Measurements from ENCODE around the gene ASB10. TPM values are rescaled to one million over a fixed set of nuclear protein-coding genes. Genes with fewer than 3 reads are reported as not detected.

Gene ASB10
- not detected for total RNA-seq

GRCh38 chr7:151186640-151187408, at the start of gene ASB10:
ASB10 (minus strand) TSS chr7:151187250; CDS start chr7:151187130, 120 bp downstream.
- ATAC-seq: no peak

GRCh38 chr7:151236406-151236805, 49.4 kb upstream of the ASB10 start:
- ATAC-seq: no peak

GRCh38 chr7:151235091-151235787, 48.2 kb upstream of the ASB10 start:
- no peak for ATAC-seq

GRCh38 chr7:151233804-151234203, 46.8 kb upstream of the ASB10 start:
- ATAC-seq: no peak

- peak; percentile 62 for ATAC-seq
Observed at GRCh38 chr7:151232917-151233701, 46.1 kb upstream of the ASB10 start.

GRCh38 chr7:151232091-151232916, 45.3 kb upstream of the ASB10 start, which contains the start of gene CHPF2:
CHPF2 (plus strand) TSS chr7:151232483; CDS start chr7:151234012, 1,529 bp downstream.
- peak; percentile 93 for ATAC-seq

GRCh38 chr7:151231080-151231479, 44.0 kb upstream of the ASB10 start:
- no peak for ATAC-seq

GRCh38 chr7:151229249-151229648, 42.2 kb upstream of the ASB10 start:
- no peak for ATAC-seq

- ATAC-seq: no peak
Observed at GRCh38 chr7:151228024-151228866, 41.2 kb upstream of the ASB10 start.

GRCh38 chr7:151226875-151227782, 40.1 kb upstream of the ASB10 start, which contains the start of gene ABCF2:
ABCF2 (minus strand) TSS chr7:151227205; CDS start chr7:151226458, 747 bp downstream.
- peak; percentile 100 for ATAC-seq

- ATAC-seq: peak; percentile 7
Observed at GRCh38 chr7:151226560-151226874, 39.5 kb upstream of the ASB10 start.

GRCh38 chr7:151225948-151226510, 39.0 kb upstream of the ASB10 start:
- ATAC-seq: no peak

GRCh38 chr7:151223728-151224127, 36.7 kb upstream of the ASB10 start:
- ATAC-seq: no peak

- ATAC-seq: peak; percentile 61
Observed at GRCh38 chr7:151218170-151218569, 31.1 kb upstream of the ASB10 start.

GRCh38 chr7:151215396-151215795, 28.3 kb upstream of the ASB10 start:
- ATAC-seq: no peak

GRCh38 chr7:151213826-151214225, 26.8 kb upstream of the ASB10 start:
- no peak for ATAC-seq

GRCh38 chr7:151212626-151213025, 25.6 kb upstream of the ASB10 start:
- ATAC-seq: no peak

GRCh38 chr7:151211155-151211772, 24.2 kb upstream of the ASB10 start:
- no peak for ATAC-seq
